Measurements from ENCODE around the gene GPC1. TPM values are rescaled to one million over a fixed set of nuclear protein-coding genes. Genes with fewer than 3 reads are reported as not detected.

The GPC1 gene
- total and polyA plus RNA-seq, 2 donors (not counting 3 experiments of a cell fraction or from before 2014, with no cell fraction given), result 9.6 to 31.1 TPM

- H4K20me1 ChIP-seq (replicated peaks; ENCODE audit: control insufficient read depth, extremely low read depth, insufficient read depth, low read length), result no peaks in the 10 kb centered on the region
- intact Hi-C loops (cut with micrococcal nuclease), result loop anchor here (1.0 to 5.0 kb wide), 4 partner anchors 47 to 327 kb away; partner anchors contain the start of genes CAPN10 and DUSP28
- no peaks in the 10 kb centered on the region for H3K79me2 ChIP-seq (ENCODE audit: control insufficient read depth, insufficient read depth, low read length)
- TF ChIP-seq, protein P1, sequence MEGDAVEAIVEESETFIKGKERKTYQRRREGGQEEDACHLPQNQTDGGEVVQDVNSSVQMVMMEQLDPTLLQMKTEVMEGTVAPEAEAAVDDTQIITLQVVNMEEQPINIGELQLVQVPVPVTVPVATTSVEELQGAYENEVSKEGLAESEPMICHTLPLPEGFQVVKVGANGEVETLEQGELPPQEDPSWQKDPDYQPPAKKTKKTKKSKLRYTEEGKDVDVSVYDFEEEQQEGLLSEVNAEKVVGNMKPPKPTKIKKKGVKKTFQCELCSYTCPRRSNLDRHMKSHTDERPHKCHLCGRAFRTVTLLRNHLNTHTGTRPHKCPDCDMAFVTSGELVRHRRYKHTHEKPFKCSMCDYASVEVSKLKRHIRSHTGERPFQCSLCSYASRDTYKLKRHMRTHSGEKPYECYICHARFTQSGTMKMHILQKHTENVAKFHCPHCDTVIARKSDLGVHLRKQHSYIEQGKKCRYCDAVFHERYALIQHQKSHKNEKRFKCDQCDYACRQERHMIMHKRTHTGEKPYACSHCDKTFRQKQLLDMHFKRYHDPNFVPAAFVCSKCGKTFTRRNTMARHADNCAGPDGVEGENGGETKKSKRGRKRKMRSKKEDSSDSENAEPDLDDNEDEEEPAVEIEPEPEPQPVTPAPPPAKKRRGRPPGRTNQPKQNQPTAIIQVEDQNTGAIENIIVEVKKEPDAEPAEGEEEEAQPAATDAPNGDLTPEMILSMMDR (IDR thresholded peaks at IDR 0.05; ENCODE audit: extremely low read depth in 1 of 2, insufficient read depth in 1 of 2, low read depth in 1 of 2, low read length in 2 of 2), result peak; percentile 87 to 92
- no peak for TF ChIP-seq FOS (IDR thresholded peaks at IDR 0.05; ENCODE audit: borderline replicate concordance, insufficient read depth, low read length)
- CTCF ChIA-PET, result interaction anchor here (0.6 to 5.0 kb wide), 33 partner anchors 8 to 333 kb away, joined by 3 to 78 read pairs (median 4); partner anchors contain the start of genes ANKMY1, CAPN10 and DUSP28
- H3K9ac ChIP-seq (replicated peaks; ENCODE audit: extremely low read depth, insufficient read depth, low read length), result no peak overlapping the region
- no peak overlapping the region for H3K4me3 ChIP-seq (replicated peaks in 1 of 3; ENCODE audit: insufficient read depth in 1 of 3, low read depth in 1 of 3, low read length in 3 of 3)
- no peaks in the 10 kb centered on the region for H3K27me3 ChIP-seq (ENCODE audit: control insufficient read depth in 2 of 2, insufficient read depth in 2 of 2, low read length in 2 of 2)
- POLR2A ChIA-PET, result interaction anchor here (1.3 kb wide), 1 partner anchor 47 kb away, joined by 4 read pairs; no protein-coding TSS in a partner anchor
- FAIRE-seq (peak; percentile 52), DNase-seq (ENCODE audit: low read depth, low spot score) (peak; percentile 70)
- no peak overlapping the region for H3K4me2 ChIP-seq (ENCODE audit: insufficient read depth, low read length)
- BruUV-seq (replicated peaks), result no TSS peak
- H3K9me1 ChIP-seq (replicated peaks; ENCODE audit: control insufficient read depth, extremely low read depth, insufficient read depth, low read length), result no peaks in the 10 kb centered on the region
- no peak overlapping the region for H2AFZ ChIP-seq (ENCODE audit: low read depth, low read length)
- no peaks in the 10 kb centered on the region for H3K4me1 ChIP-seq (ENCODE audit: control insufficient read depth, extremely low read depth, insufficient read depth, low read length)
- no peaks in the 10 kb centered on the region for H3K9me3 ChIP-seq (replicated peaks; ENCODE audit: control insufficient read depth, insufficient read depth, low read length)
- H3K27ac ChIP-seq (ENCODE audit: insufficient read depth, low read depth, low read length), result no peak overlapping the region
- dilution Hi-C loops (cut with MboI; ENCODE audit: extremely low pct_ligation_motif_present, low sequenced_read_pairs), result no loop called here
- H3K36me3 ChIP-seq (ENCODE audit: control insufficient read depth in 2 of 2, extremely low read depth in 1 of 2, insufficient read depth in 2 of 2, low read length in 2 of 2), result no peaks in the 10 kb centered on the region
These were observed 78.3 kb downstream of the GPC1 start for GRCh38 chr2:240513549-240514287.

DNA sequence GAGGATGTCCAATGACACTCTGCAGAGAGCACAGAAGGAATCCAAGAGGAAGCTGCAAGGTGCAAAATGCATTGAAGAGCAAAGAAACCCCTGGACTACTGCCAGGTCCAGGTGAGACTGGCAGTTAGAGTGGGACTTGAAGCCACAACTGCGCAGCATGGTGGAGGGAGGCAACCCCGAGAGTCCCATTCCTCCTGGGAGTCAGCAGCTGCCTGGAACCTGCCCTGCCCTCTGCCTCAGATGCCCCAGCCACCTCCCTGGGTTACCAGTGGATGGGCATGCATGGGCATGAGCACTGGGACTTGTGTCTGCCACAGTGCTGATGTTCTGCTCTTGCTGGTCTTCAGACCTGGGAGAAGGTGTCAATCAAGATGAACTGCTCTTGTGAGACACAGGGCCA, 79.2 kb downstream of the GPC1 start:
- H2AFZ ChIP-seq (ENCODE audit: low read depth, low read length), result no peak overlapping the region
- no peak overlapping the region for H3K4me2 ChIP-seq (ENCODE audit: insufficient read depth, low read length)
- no peaks in the 10 kb centered on the region for H3K4me1 ChIP-seq (ENCODE audit: control insufficient read depth, extremely low read depth, insufficient read depth, low read length)
- H3K9ac ChIP-seq (replicated peaks; ENCODE audit: extremely low read depth, insufficient read depth, low read length), result no peak overlapping the region
- POLR2A ChIA-PET, result interaction anchor here (1.3 kb wide), 1 partner anchor 46 kb away, joined by 4 read pairs; no protein-coding TSS in a partner anchor
- no peaks in the 10 kb centered on the region for H4K20me1 ChIP-seq (replicated peaks; ENCODE audit: control insufficient read depth, extremely low read depth, insufficient read depth, low read length)
- intact Hi-C loops (cut with micrococcal nuclease) (loop anchor here (1.0 to 5.0 kb wide), 3 partner anchors 46 to 326 kb away; partner anchors contain the start of gene DUSP28), dilution Hi-C loops (cut with MboI; ENCODE audit: extremely low pct_ligation_motif_present, low sequenced_read_pairs) (no loop called here)
- no peaks in the 10 kb centered on the region for H3K9me1 ChIP-seq (replicated peaks; ENCODE audit: control insufficient read depth, extremely low read depth, insufficient read depth, low read length)
- no peak for FAIRE-seq
- H3K4me3 ChIP-seq (replicated peaks in 1 of 3; ENCODE audit: insufficient read depth in 1 of 3, low read depth in 1 of 3, low read length in 3 of 3), result no peak overlapping the region
- CTCF ChIA-PET, result interaction anchor here (0.7 to 5.0 kb wide), 23 partner anchors 9 to 332 kb away, joined by 3 to 78 read pairs (median 4); partner anchors contain the start of genes ANKMY1, CAPN10 and DUSP28
- BruUV-seq (replicated peaks), result no TSS peak
- H3K27me3 ChIP-seq (ENCODE audit: control insufficient read depth in 2 of 2, insufficient read depth in 2 of 2, low read length in 2 of 2), result peaks cover 0 to 5% of the 10 kb centered on the region in 2 experiments
- no peaks in the 10 kb centered on the region for H3K79me2 ChIP-seq (ENCODE audit: control insufficient read depth, insufficient read depth, low read length)
- H3K9me3 ChIP-seq (replicated peaks; ENCODE audit: control insufficient read depth, insufficient read depth, low read length), result no peaks in the 10 kb centered on the region
- TF ChIP-seq EZH2 (IDR thresholded peaks at IDR 0.05; ENCODE audit: borderline replicate concordance, low read depth, low read length, severe bottlenecking) (no peak), JUN (IDR thresholded peaks at IDR 0.05; ENCODE audit: borderline replicate concordance, insufficient read depth, insufficient read length, low read depth) (no peak), FOS (IDR thresholded peaks at IDR 0.05; ENCODE audit: borderline replicate concordance, insufficient read depth, low read length) (no peak), POLR2A (IDR thresholded peaks at IDR 0.05; ENCODE audit: low read depth, low read length) (no peak), GATA2 (IDR thresholded peaks at IDR 0.05; ENCODE audit: insufficient read depth, insufficient read length, low read depth, low read length) (no peak), MYC (IDR thresholded peaks at IDR 0.05; ENCODE audit: low read depth, low read length) (no peak), POLR2AphosphoS5 (IDR thresholded peaks at IDR 0.05; ENCODE audit: insufficient read depth, low read depth, low read length) (no peak)
- TF ChIP-seq, protein P2, sequence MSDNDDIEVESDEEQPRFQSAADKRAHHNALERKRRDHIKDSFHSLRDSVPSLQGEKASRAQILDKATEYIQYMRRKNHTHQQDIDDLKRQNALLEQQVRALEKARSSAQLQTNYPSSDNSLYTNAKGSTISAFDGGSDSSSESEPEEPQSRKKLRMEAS (IDR thresholded peaks at IDR 0.05; ENCODE audit: insufficient read depth, insufficient read length), result no peak
- TF ChIP-seq, protein P1 (IDR thresholded peaks at IDR 0.05; ENCODE audit: extremely low read depth in 1 of 2, insufficient read depth in 1 of 2, low read depth in 1 of 2, low read length in 2 of 2), result no peak
- no peaks in the 10 kb centered on the region for H3K36me3 ChIP-seq (ENCODE audit: control insufficient read depth in 2 of 2, extremely low read depth in 1 of 2, insufficient read depth in 2 of 2, low read length in 2 of 2)
- DNase-seq (ENCODE audit: low read depth, low spot score), result no peak
- H3K27ac ChIP-seq (ENCODE audit: insufficient read depth, low read depth, low read length), result no peak overlapping the region
